Left lung (tissue), 10 donors: ENCODE data around the gene ASMT. TPM values are rescaled to one million over a fixed set of nuclear protein-coding genes. Genes with fewer than 3 reads are reported as not detected.

Experiments
- ATAC-seq: fragments of 200-7000 bp; cut with Tn5 transposase; one replicate; pipeline ENCODE4 v1.9.1; 2020; ENCODE audit warnings: moderate library complexity
- DNase-seq, 4 donors: peaks; one replicate each; pipeline ENCODE4 v3.0.0-alpha.2; 2013 to 2020
- H3K27ac ChIP-seq, 2 donors: fragments of 200-600 bp; sonication (generic) in 1 of 2; one replicate each; pipeline versions ENCODE4 v1.5.0 to v1.8.0; 2020 to 2021
- H3K27me3 ChIP-seq, 2 donors: fragments of 200-600 bp; sonication (generic) in 1 of 2; one replicate each; pipeline versions ENCODE4 v1.5.0 to v1.8.0; 2020 to 2021
- H3K36me3 ChIP-seq, 2 donors: fragments of 200-600 bp; sonication (generic) in 1 of 2; one replicate each; pipeline versions ENCODE4 v1.5.0 to v1.8.0; 2020 to 2021
- H3K4me1 ChIP-seq, 2 donors: fragments of 200-600 bp; one replicate each; pipeline ENCODE4 v1.8.0; 2021
- H3K4me3 ChIP-seq, 2 donors: fragments of 200-600 bp; sonication (generic) in 1 of 2; one replicate each; pipeline versions ENCODE4 v1.5.0 to v1.8.0; 2020 to 2021; ENCODE audit warnings: mild to moderate bottlenecking in 1 of 2
- H3K9me3 ChIP-seq, 2 donors: fragments of 200-600 bp; sonication (generic) in 1 of 2; one replicate each; pipeline versions ENCODE4 v1.5.0 to v1.8.0; 2020 to 2021
- intact Hi-C, 2 donors: fragments of 100-400 bp; cut with DNase I; formaldehyde crosslinking; loops; one replicate each; pipeline versions ENCODE4 v1.11.2 to v1.14.2; 2022
- polyA plus RNA-seq, 6 donors: library from polyadenylated mRNA; unstranded; fragments of 120-200 nt; gene quantifications; one replicate each; pipeline ENCODE4 v1.2.1, GENCODE V29; 2013; ENCODE audit not compliant: insufficient read length in 6 of 6
- total RNA-seq, 2 donors: library from RNA; stranded (reverse); fragmentation: NEBNext Ultra II Directional; extraction: Animal tissue kit (Norgen Biotek cat#: 25700); gene quantifications; one replicate each; pipeline ENCODE4 v1.2.1, GENCODE V29; 2021
- TF ChIP-seq, protein P1 (sequence below), 2 donors: fragments of 200-600 bp; sonication (generic) in 1 of 2; IDR thresholded peaks; one replicate each; pipeline versions ENCODE4 v1.5.0 to v1.8.0; 2021; ENCODE audit warnings: antibody characterized with exemption in 2 of 2
- donor health status: DM: no; HTN: yes; CAD: no.
- donor health status: DM: no; HTN: no; CAD: no.

The ASMT gene
- total and polyA plus RNA-seq, 8 donors: 0.13 to 0.61 (median 0.38) TPM; not detected in 2

DNA sequence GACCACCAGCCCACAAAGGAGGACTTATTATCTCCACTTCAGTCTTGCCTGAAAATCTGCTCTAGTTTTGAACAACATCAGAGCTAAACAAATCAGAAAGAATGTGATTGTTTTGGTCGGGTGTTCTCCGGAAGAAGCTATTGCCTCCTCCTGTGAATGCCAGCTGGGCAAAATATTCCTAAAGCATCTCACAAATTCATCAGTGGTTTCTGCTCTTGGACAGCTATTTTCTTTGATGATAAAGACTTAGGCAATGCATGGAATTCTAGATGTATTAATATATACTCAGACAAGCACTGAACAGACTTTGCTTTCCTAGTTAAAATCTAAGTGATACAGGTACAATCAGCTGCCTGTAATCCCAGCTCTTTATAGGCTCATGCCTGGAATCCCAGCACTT is 71.8 kb downstream of the ASMT start:
- H3K36me3 ChIP-seq: no peaks in the 10 kb centered on the region
- DNase-seq (no peak), ATAC-seq (no peak)
- H3K27me3 ChIP-seq: no peaks in the 10 kb centered on the region
- H3K27ac ChIP-seq: no peak overlapping the region
- TF ChIP-seq, protein P1, sequence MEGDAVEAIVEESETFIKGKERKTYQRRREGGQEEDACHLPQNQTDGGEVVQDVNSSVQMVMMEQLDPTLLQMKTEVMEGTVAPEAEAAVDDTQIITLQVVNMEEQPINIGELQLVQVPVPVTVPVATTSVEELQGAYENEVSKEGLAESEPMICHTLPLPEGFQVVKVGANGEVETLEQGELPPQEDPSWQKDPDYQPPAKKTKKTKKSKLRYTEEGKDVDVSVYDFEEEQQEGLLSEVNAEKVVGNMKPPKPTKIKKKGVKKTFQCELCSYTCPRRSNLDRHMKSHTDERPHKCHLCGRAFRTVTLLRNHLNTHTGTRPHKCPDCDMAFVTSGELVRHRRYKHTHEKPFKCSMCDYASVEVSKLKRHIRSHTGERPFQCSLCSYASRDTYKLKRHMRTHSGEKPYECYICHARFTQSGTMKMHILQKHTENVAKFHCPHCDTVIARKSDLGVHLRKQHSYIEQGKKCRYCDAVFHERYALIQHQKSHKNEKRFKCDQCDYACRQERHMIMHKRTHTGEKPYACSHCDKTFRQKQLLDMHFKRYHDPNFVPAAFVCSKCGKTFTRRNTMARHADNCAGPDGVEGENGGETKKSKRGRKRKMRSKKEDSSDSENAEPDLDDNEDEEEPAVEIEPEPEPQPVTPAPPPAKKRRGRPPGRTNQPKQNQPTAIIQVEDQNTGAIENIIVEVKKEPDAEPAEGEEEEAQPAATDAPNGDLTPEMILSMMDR (IDR thresholded peaks at IDR 0.05): no peak
- H3K9me3 ChIP-seq: peaks cover 0 to 4% of the 10 kb centered on the region in 2 donors
- intact Hi-C loops: no loop called here
- no peaks in the 10 kb centered on the region for H3K4me1 ChIP-seq
- H3K4me3 ChIP-seq: no peak overlapping the region

Other genes with a start within 250 kb of the ASMT start
- gene SLC25A6, start 222.9 kb upstream of the ASMT start, total RNA-seq: 100 to 1,000 TPM; 285 to 337 TPM
- 100 to 1,000 TPM; 385 to 559 (median 425) TPM for gene SLC25A6, start 222.9 kb upstream of the ASMT start, polyA plus RNA-seq
- gene ASMTL, start 162.2 kb upstream of the ASMT start, total RNA-seq: 10 to 100 TPM; 18.6 to 19.6 TPM
- 10 to 100 TPM; 19.2 to 32.0 (median 28.0) TPM for gene ASMTL, start 162.2 kb upstream of the ASMT start, polyA plus RNA-seq
- gene P2RY8, start 77.9 kb upstream of the ASMT start, total RNA-seq: 1 to 10 TPM; 1.5 to 6.9 TPM
- gene P2RY8, start 77.9 kb upstream of the ASMT start, polyA plus RNA-seq: under 1 TPM; 0.55 to 0.85 (median 0.60) TPM
- 10 to 100 TPM; 31.1 to 44.7 TPM for gene AKAP17A, start 23.5 kb upstream of the ASMT start, total RNA-seq
- 10 to 100 TPM; 33.3 to 49.7 (median 41.8) TPM for gene AKAP17A, start 23.5 kb upstream of the ASMT start, polyA plus RNA-seq